GM12878 (cell line): ENCODE results near the gene TP53I3. TPM values are rescaled to one million over a fixed set of nuclear protein-coding genes. Genes with fewer than 3 reads are reported as not detected.

ENCODE experiments used
- ATF7 ChIP-seq: fragments of 450-650 bp; IDR thresholded peaks from 2 replicates; pipeline ENCODE4 v1.6.1; 2016; ENCODE audit warnings: low read depth, mild to moderate bottlenecking
- BRCA1 ChIP-seq: IDR thresholded peaks from 2 replicates; pipeline ENCODE4 v1.6.1; 2011; ENCODE audit warnings: low read depth, low read length, improper control_type of control experiment
- CUX1 ChIP-seq: IDR thresholded peaks from 2 replicates; pipeline ENCODE4 v1.6.1; 2012; ENCODE audit warnings: improper control_type of control experiment, low read depth, low read length; ENCODE audit not compliant: insufficient replicate concordance
- FOXK2 ChIP-seq: fragments of 450-650 bp; IDR thresholded peaks from 2 replicates; pipeline ENCODE4 v1.6.1; 2017; ENCODE audit warnings: mild to moderate bottlenecking, moderate library complexity
- FOXM1 ChIP-seq: IDR thresholded peaks from 2 replicates; pipeline ENCODE4 v1.6.1; 2012; ENCODE audit warnings: low read depth, mild to moderate bottlenecking, inconsistent platforms, low read length, moderate library complexity
- GABPA ChIP-seq: IDR thresholded peaks from 2 replicates; pipeline ENCODE4 v1.6.1; 2014; ENCODE audit warnings: antibody characterized with exemption, low read depth, mild to moderate bottlenecking, inconsistent platforms
- NR2F1 ChIP-seq: fragments of 450-650 bp; conservative IDR thresholded peaks from 2 replicates; pipeline ENCODE4 v1.6.1; 2017; ENCODE audit warnings: mild to moderate bottlenecking
- PKNOX1 ChIP-seq: fragments of 450-650 bp; IDR thresholded peaks from 2 replicates; pipeline ENCODE4 v1.6.1; 2016; ENCODE audit warnings: mild to moderate bottlenecking
- SKIL ChIP-seq: fragments of 450-650 bp; IDR thresholded peaks from 2 replicates; pipeline ENCODE4 v1.6.1; 2017; ENCODE audit warnings: mild to moderate bottlenecking, low read depth, inconsistent platforms; ENCODE audit not compliant: poor library complexity, severe bottlenecking
- YY1 ChIP-seq: IDR thresholded peaks from 2 replicates; pipeline ENCODE4 v1.6.1; 2011; ENCODE audit warnings: low read depth, mild to moderate bottlenecking, low read length
- ZSCAN29 ChIP-seq: fragments of 450-650 bp; IDR thresholded peaks from 2 replicates; pipeline ENCODE4 v1.6.1; 2017; ENCODE audit warnings: mild to moderate bottlenecking, moderate library complexity
- polyA plus RNA-seq, 11 experiments: library from polyadenylated mRNA; depleted of rRNA in 4 of 11; unstranded in 6 of 11; stranded (reverse) in 5 of 11; fragments of >200 nt; fragmentation: Nextera tagmentation in 4 of 11; fragmentation: Illumina TruSeq in 1 of 11; extraction: Ambion mirVana in 4 of 11; extraction: Trizol in 1 of 11; gene quantifications; 1 replicate in 1 of 11; 2 replicates in 10 of 11; pipeline versions ENCODE4 v1.2.1 to v1.2.3, GENCODE V29; 2011 to 2016; ENCODE audit warnings: inconsistent platforms in 2 of 11, missing spikeins in 2 of 11, low read depth in 1 of 11
- total RNA-seq, 4 experiments: library from RNA; depleted of rRNA in 3 of 4; stranded (reverse); fragments of >200 nt in 3 of 4; fragmentation: Illumina TruSeq in 1 of 4; extraction: Trizol in 1 of 4; gene quantifications; 2 replicates each; pipeline versions ENCODE4 v1.2.1 to v1.2.3, GENCODE V29; 2013 to 2021

Gene TP53I3
- total and polyA plus RNA-seq, 10 of the 15 experiments (the other 5 are each of a cell fraction or from before 2014, with no cell fraction given), result 1.4 to 57.4 (median 11.6) TPM

- TF ChIP-seq CUX1 (no peak), ATF7 (no peak), PKNOX1 (no peak), ZSCAN29 (no peak), GABPA (no peak), FOXK2 (no peak), YY1 (no peak), NR2F1 (no peak), FOXM1 (no peak), SKIL (no peak), BRCA1 (no peak)
Measured at GRCh38 chr2:24104110-24104650, 19.5 kb upstream of the TP53I3 start (continued).
